Spinal cord (tissue), 10 donors: Measurements from ENCODE around the gene RAB4A. TPM values are rescaled to one million over a fixed set of nuclear protein-coding genes. Genes with fewer than 3 reads are reported as not detected.

Source experiments
- DNase-seq, 6 donors: peaks; one replicate each; pipeline versions ENCODE4 v3.0.0 to v3.0.0-alpha.2; 2013 to 2015; ENCODE audit warnings: low spot score in 6 of 6, low read depth in 4 of 6
- H3K27ac ChIP-seq: one replicate; pipeline ENCODE4 v1.5.1; 2013; ENCODE audit warnings: low read depth, low read length, control low read depth
- H3K27me3 ChIP-seq: one replicate; pipeline ENCODE4 v1.6.1; 2013; ENCODE audit warnings: low read length; ENCODE audit not compliant: control insufficient read depth, insufficient read depth
- H3K36me3 ChIP-seq: one replicate; pipeline ENCODE4 v1.6.1; 2013; ENCODE audit warnings: low read length; ENCODE audit not compliant: control insufficient read depth, insufficient read depth
- H3K4me1 ChIP-seq: one replicate; pipeline ENCODE4 v1.6.1; 2013; ENCODE audit warnings: low read length; ENCODE audit not compliant: control insufficient read depth, insufficient read depth
- H3K4me3 ChIP-seq: one replicate; pipeline ENCODE4 v1.5.1; 2013; ENCODE audit warnings: low read depth, low read length, control low read depth
- H3K9me3 ChIP-seq: one replicate; pipeline ENCODE4 v1.6.1; 2013; ENCODE audit warnings: low read length; ENCODE audit not compliant: control insufficient read depth, insufficient read depth
- WGBS: methylation state at CpG from one replicate; pipeline ENCODE4 v1.1.5; 2013; ENCODE audit warnings: missing lambda C conversion rate; ENCODE audit not compliant: insufficient coverage; 5-methylcytosine and 5-hydroxymethylcytosine counted together
- polyA plus RNA-seq, 2 donors: library from polyadenylated mRNA; unstranded; fragments of 120-200 nt; gene quantifications; one replicate each; pipeline ENCODE4 v1.2.1, GENCODE V29; 2013; ENCODE audit not compliant: insufficient read length in 2 of 2
- total RNA-seq, 2 donors: library from RNA; depleted of rRNA in 1 of 2; stranded (reverse); fragments of 120-200 nt in 1 of 2; fragments of >200 nt in 1 of 2; gene quantifications; one replicate each; pipeline versions ENCODE4 v1.2.3 to v1.2.4, GENCODE V29; 2013 to 2014
- donor health status: healthy.

Gene RAB4A
- total and polyA plus RNA-seq, 4 donors, result 42.6 to 82.2 (median 58.5) TPM

DNA sequence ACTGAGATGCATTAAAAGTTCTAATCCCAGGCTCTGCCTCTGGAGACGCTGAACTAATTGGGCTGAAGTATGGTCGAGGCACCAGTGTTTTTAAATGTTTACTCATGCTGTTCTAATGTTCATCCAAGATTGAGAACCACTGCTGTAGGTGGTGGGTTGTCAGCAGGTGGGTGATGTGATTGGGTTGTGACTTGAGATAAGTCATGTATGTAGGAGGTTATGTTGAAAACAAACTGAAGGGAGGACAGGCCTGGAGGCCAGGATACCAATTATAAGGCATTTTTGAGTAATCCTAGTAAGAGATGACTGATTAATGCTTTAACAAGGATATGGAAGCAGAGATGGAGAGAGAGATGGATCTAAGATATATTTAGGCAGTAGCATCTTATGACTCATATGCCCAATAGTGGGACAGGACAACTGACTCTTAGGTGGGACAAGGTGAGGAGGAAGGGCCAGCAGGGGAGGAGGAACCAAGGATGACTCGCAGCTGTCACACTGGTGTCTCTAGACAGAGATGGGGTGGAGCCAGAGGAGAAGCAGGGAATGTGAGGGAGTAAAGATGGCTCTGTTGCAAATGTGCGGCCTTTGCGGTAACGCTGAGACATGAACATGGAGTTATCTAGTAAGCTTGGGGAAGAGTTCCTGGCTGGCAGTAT, 29.3 kb downstream of the RAB4A start:
- H3K4me3 ChIP-seq, result no peak overlapping the region
- DNase-seq, result no peak
- H3K4me1 ChIP-seq, result no peaks in the 10 kb centered on the region
- no peak overlapping the region for H3K27ac ChIP-seq
- H3K27me3 ChIP-seq, result no peaks in the 10 kb centered on the region
- H3K36me3 ChIP-seq, result peaks cover 26% of the 10 kb centered on the region
- WGBS, result 89% methylated on average over 6 of the region's 6 CpGs
- H3K9me3 ChIP-seq, result no peaks in the 10 kb centered on the region

DNA sequence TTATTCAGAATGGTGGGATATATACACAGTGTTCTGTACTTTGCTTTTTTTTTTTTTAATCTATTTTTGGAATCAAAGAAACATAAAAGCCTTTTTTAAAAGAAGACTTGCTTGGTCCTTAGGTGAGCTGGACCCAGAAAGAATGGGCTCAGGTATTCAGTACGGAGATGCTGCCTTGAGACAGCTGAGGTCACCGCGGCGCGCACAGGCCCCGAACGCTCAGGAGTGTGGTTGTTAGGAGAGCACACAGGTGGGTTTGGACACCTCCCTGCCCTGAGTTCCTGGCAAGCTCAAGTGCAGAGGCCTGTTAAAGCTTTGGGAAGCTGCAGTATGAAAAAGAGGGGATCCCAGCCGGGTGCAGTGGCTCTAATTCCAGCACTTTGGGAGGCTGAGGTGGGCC, 31.8 kb downstream of the RAB4A start:
- H3K36me3 ChIP-seq, result peaks cover 26% of the 10 kb centered on the region
- no peak for DNase-seq
- H3K27ac ChIP-seq, result no peak overlapping the region
- H3K9me3 ChIP-seq, result no peaks in the 10 kb centered on the region
- H3K4me3 ChIP-seq, result no peak overlapping the region
- WGBS, result 99% methylated on average over 7 of the region's 8 CpGs
- H3K27me3 ChIP-seq, result no peaks in the 10 kb centered on the region
- H3K4me1 ChIP-seq, result no peaks in the 10 kb centered on the region

- H3K9me3 ChIP-seq, result no peaks in the 10 kb centered on the region
- H3K27me3 ChIP-seq, result no peaks in the 10 kb centered on the region
- H3K4me3 ChIP-seq, result no peak overlapping the region
- DNase-seq, result no peak
- no CpG with 5 or more reads among the region's 4 CpGs for WGBS
- H3K4me1 ChIP-seq, result no peaks in the 10 kb centered on the region
- peaks cover 32% of the 10 kb centered on the region for H3K36me3 ChIP-seq
- H3K27ac ChIP-seq, result no peak overlapping the region
Observed at GRCh38 chr1:229303855-229304254, 32.9 kb downstream of the RAB4A start.

GRCh38 chr1:229305392-229305791, 34.5 kb downstream of the RAB4A start:
- no CpG with 5 or more reads among the region's 2 CpGs for WGBS
- Histone ChIP-seq H3K9me3 (no peaks in the 10 kb centered on the region), H3K4me3 (no peak overlapping the region), H3K27me3 (no peaks in the 10 kb centered on the region), H3K27ac (no peak overlapping the region), H3K36me3 (peaks cover 24% of the 10 kb centered on the region), H3K4me1 (no peaks in the 10 kb centered on the region)
- DNase-seq, result peak in 1 of 6 donors; percentile 57

DNA sequence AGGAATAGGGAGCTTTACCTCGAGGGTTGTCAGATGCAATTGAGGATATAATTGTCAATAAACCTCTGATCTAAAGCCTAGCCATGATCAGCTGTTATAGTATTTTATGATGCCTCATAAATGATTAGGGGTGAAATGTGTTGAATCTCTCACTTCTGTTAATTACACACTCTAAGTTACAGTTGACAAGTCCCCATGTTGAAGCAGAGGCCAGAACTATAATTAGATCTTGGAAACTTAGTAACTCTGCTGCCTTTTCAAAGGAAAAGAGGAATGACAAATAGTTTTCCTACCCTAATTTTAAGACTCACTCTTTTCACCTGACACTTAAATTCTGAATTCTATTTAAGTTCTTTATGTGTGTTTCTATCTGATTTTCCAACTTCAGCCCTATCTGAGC, 38.2 kb downstream of the RAB4A start:
- DNase-seq, result no peak
- H3K9me3 ChIP-seq, result no peaks in the 10 kb centered on the region
- H3K4me1 ChIP-seq, result no peaks in the 10 kb centered on the region
- peaks cover 21% of the 10 kb centered on the region for H3K36me3 ChIP-seq
- no peak overlapping the region for H3K27ac ChIP-seq
- no peak overlapping the region for H3K4me3 ChIP-seq
- no CpG with 5 or more reads among the region's 1 CpG for WGBS
- H3K27me3 ChIP-seq, result no peaks in the 10 kb centered on the region

GRCh38 chr1:229309684-229310083, 38.8 kb downstream of the RAB4A start:
- WGBS, result 70% methylated on average over 2 of the region's 2 CpGs
- Histone ChIP-seq H3K4me3 (no peak overlapping the region), H3K4me1 (no peaks in the 10 kb centered on the region), H3K27me3 (no peaks in the 10 kb centered on the region), H3K27ac (no peak overlapping the region), H3K36me3 (peaks cover 21% of the 10 kb centered on the region), H3K9me3 (no peaks in the 10 kb centered on the region)
- no peak for DNase-seq

DNA sequence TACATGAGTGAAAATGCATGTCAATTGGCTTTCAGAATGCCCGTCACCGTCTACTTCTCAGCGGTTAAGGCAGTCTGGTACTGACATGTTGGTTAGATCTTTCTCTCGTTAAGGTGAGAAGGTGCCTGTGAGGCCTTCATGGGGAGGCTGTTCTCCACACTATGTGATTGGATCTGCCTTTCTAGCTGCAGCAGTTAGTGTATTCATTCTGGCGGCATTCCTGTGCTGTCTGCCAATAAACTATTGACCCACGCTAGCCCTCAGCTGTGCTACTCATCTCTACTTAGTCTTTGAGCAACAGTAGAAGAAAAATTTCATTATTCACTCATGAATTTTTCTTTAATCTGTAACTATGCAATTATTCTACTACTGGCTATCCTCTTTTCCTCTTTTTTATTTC, 39.9 kb downstream of the RAB4A start:
- WGBS, result 64% methylated on average over 6 of the region's 6 CpGs
- H3K27ac ChIP-seq, result no peak overlapping the region

DNA sequence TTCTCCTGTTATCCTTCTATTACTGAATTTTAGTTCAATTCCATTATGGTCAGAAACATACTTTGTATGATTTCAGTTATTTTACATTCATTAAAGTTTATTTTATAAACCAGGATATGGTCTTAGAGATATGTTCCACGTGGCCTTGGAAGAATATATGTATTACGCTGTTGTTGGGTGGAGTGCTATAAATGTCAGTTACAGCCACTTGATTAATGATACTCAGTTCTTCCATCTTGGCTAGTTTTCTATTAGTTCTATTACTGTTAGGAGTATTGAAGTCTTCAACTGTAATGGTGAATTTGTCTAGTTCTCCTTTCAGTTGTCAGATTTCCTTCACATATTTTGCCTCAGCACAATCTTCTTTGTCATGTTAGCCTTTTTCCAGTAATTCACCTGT, 45.3 kb downstream of the RAB4A start:
- no peak overlapping the region for H3K4me3 ChIP-seq
- H3K36me3 ChIP-seq, result peaks cover 26% of the 10 kb centered on the region
- no peak overlapping the region for H3K27ac ChIP-seq
- H3K27me3 ChIP-seq, result no peaks in the 10 kb centered on the region
- DNase-seq, result no peak
- H3K9me3 ChIP-seq, result peaks cover 2% of the 10 kb centered on the region
- WGBS, result no CpG with 5 or more reads among the region's 2 CpGs
- no peaks in the 10 kb centered on the region for H3K4me1 ChIP-seq

More for the DNA sequence above, 39.9 kb downstream of the RAB4A start:
- Histone ChIP-seq H3K9me3 (peaks cover under 1% of the 10 kb centered on the region), H3K36me3 (peaks cover 21% of the 10 kb centered on the region), H3K27me3 (no peaks in the 10 kb centered on the region), H3K4me1 (no peaks in the 10 kb centered on the region), H3K4me3 (no peak overlapping the region)
- peak in 1 of 6 donors; percentile 21 for DNase-seq

GRCh38 chr1:229318056-229318455, 47.1 kb downstream of the RAB4A start:
- WGBS, result 53% methylated on average over 2 of the region's 4 CpGs
- DNase-seq, result no peak

GRCh38 chr1:229319487-229319886, 48.6 kb downstream of the RAB4A start:
- H3K4me1 ChIP-seq, result no peaks in the 10 kb centered on the region
- no peak overlapping the region for H3K27ac ChIP-seq
- H3K27me3 ChIP-seq, result no peaks in the 10 kb centered on the region
- peaks cover 2% of the 10 kb centered on the region for H3K9me3 ChIP-seq
- H3K4me3 ChIP-seq, result no peak overlapping the region
- 86% methylated on average over 5 of the region's 7 CpGs for WGBS
- H3K36me3 ChIP-seq, result peaks cover 20% of the 10 kb centered on the region
- DNase-seq, result no peak

More at GRCh38 chr1:229318056-229318455, 47.1 kb downstream of the RAB4A start:
- no peaks in the 10 kb centered on the region for H3K4me1 ChIP-seq
- H3K4me3 ChIP-seq, result no peak overlapping the region
- H3K36me3 ChIP-seq, result peaks cover 18% of the 10 kb centered on the region
- H3K27ac ChIP-seq, result no peak overlapping the region
- H3K27me3 ChIP-seq, result no peaks in the 10 kb centered on the region
- peaks cover 2% of the 10 kb centered on the region for H3K9me3 ChIP-seq
